HG02884 (cell line): ENCODE measurements around the gene SPACA9.

ENCODE experiments used
- ATAC-seq: cut with Tn5 transposase; IDR thresholded peaks from one replicate; pipeline ENCODE4 v1.9.1; 2021; ENCODE audit warnings: mild to moderate bottlenecking, moderate library complexity; ENCODE audit not compliant: unreplicated experiment

SPACA9 gene

DNA sequence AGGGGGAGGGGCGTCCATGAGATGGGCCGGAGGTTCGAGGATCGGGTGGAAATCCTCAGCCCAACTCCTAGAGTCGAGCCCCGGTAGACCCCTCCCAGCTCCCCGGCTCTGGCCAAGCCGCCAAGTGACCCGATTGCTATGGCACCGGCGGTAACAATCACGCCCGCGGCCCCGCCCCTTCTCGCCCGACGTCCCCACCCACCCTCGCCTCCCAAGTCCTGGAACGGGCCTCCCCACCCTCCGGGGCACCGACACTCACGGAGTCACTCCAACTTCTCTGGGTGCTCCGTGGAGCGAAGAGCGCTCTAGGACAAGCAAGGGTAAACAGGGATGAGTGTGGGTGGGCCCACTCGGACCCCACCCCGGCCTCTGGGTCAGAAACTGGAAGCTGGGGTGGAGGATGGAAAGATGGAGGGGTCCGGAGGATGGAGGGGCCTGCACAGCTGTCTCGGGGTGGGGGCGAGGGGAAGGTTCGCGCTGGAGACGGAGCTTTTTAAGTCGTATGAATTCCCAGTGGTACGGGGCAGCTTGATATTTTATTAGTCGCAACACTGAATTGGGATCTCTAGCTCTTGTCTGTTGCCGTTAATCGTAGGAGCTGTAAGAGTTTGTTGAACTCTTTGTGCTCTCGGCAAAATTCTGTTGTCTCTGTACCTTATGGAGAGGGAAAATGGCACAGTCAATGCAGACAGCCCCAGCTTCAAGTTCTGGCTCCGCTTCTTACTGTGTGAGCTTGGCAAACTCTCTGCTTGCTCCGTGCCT, at the start of gene SPACA9:
Gene SPACA9, plus strand, starts transcription at position 204 of the 762 bp plus-strand sequence. CDS start 5,050 bp downstream, outside the sequence.
- no peak for ATAC-seq

DNA sequence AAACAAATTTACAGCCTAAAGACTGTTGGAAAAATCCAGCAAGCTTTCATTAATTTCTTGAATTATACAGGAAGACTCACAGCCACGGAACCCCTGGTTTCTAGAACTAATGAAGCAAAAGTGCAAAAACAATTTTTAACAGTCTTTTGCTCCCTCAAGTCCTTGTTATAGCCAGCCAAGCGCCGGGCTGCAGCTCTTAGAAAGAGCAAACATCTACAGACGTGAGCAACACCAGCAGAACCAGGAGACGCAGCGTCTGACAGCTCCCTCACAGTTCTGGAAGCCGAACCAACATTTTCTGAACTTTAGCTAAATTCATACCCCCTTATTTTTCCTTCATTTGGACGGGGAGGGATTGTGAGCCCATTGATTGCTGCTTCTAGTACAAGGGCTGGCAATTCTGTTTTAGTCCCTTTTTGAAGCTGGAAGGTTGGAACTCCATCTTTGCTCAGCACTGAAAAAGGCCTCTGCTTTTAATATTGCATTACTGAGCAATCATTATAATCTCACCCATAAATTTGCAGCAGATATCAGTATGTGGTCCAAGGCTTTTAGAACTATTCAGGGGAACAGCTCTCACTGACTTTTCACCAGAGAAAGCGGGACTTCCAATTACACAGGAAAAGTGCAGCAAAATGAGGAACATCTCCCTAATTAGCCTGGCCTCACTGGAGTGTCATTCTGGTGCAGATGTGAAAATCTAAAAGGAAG, 46.4 kb upstream of the SPACA9 start:
- no peak for ATAC-seq

DNA sequence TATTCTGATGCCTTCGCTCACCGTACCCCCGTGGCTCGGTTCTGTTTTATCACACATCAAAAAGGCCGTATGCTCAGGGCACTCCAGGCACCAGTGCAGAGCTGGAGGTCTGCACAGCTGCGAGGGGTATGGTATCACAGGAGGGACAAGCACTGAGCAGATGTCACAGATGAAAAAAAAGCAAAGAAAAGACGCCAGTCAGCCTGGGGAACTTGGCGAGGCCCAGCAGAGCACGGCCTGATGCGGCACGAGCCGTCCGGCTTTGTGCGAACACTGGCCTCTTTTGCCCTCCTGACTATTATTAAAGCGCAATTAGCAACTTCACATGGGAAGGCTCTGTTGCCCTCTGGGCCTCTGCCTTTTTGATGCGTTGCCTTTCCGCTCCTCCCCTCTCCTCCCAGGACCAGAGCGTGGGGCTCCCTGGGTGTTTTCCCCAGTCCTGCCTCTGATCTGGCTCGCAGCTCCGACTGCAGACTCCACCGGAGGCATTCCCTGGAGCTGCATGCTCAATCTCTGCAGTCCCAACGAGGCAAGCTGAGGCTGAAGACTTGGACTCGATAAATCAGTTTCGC, 45.1 kb upstream of the SPACA9 start:
- ATAC-seq = no peak

DNA sequence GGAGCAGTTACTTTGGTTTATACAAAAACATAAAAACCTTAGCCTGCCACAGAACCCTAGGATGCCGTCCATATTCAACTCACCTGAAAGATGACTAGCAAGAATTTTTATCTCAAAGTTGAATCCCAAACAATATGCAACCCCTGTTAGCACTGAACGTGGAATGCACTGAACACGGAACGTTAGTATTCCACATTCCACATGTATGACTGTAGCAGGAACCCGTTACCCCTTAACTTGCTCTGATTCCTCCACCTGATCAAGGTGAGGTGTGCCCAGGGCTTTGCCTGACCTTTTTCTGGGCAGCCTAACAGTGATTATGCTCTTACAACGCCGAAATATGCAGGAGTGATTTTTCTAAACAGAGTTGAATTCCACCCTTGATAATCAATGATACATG, 44.4 kb upstream of the SPACA9 start:
- no peak for ATAC-seq

DNA sequence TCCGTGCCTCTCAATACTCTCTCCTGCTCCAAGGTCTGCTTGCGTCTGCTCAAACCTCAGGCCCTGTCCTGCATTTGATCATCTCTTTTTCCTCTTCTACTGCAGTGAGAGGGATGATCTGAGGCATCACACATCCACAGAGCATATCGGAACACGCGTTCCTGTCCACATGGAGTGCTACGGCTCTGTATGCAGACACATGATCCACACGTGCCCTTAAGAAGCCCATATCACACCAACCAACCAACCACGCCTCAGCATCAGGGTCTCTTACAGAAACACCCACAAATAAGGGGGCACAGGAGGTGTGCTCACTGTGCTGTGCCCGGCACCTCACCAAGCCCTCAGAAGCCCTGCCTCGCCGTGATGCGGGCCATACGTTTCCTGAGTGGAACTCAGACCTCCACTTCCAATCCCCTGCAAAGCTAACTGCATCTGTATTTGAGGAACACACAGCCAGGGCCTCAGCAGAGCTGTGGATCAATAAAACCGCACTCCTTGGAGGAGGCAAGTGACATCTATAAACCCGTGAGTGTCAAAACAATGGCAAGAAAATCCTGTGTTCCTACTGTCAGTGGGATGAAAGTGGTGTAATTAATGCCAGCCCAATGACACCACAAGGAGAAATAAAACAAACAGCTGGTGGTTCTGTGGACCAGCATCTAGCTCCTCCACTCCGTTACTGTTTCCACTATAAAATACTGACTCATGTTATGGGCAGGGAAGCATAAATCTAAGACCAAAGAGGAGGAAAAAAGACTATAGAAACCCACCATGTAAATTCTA, 41.0 kb upstream of the SPACA9 start:
- no peak for ATAC-seq

DNA sequence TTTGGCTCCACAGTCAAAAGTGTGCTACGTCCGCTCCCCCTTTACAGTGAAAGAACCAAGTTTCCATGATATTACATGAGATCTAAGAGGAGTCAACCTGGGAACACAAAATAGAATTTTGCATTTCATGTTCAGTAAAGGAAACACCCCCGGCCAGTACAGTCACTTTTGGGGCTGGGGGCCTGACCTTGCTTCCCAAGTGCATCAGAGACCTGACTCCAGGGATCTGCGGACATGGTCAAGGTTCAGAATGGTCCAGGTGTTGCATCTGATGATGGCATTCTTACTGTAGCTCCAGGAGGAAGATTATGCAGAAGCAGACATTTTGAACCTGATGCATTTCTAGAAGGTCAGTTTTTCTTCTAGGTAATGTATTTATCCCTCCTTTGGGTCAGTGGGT, 40.4 kb upstream of the SPACA9 start:
- ATAC-seq = no peak

DNA sequence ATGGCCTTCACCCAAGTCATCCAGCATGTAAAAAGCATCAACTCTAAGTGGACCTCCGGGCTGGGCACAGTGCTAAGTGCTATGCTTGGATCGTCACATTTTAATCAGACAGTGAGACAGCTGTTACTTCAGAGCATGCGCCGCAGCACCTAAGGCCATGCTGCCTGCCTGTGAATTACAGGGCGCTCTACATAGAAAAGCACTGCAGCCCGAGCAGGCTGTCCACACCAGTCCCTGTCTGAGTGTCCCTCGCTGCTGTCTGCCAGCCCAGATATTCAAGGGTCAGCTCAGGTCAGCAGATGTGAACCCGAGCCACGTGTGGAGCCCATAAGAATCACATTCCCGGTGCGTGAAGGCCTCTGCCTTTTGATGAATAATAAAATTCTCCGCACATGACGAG, 37.7 kb upstream of the SPACA9 start:
- no peak for ATAC-seq

DNA sequence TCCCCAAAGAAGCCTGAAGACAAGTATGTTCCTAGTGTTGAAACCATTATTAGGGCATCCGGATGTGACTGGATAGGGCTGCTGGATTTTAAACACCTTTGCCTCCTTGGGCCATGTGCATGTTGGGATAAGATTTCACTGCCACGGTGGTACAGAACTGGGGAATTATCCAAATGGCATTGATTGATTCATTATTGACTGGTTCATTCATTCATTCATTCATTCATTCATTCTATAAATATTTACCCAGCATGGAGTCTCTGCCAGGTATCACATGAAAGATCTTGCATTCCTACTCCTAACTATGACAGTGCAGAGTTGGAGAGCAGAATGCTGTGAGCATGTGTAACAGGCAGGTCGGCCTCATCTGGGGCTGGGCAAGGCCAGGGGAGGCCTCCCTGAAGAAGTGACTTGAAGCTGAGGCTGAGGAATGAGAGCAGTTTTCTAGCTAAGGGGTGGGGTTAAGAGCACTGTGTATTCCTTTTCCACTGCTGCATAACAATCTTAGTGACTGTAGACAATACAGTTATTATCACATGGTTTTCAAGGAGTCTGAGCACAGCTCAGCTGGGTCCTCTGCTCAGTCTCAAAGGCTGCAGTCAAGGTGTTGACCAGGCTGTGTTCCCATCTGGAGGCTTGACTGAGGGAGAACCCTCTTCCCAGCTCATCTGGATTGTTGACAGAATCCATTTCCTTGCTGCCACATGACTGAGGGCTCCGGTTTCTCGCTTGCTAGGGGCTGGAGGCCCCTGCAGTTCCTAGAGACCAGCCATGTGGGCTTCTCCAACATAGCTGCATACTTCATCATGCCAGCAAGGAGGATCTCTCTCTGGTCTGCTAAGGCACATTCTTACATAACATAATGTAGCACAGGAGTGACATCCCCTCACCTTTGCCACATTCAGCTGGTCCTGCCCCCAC, 36.3 kb upstream of the SPACA9 start:
- no peak for ATAC-seq

DNA sequence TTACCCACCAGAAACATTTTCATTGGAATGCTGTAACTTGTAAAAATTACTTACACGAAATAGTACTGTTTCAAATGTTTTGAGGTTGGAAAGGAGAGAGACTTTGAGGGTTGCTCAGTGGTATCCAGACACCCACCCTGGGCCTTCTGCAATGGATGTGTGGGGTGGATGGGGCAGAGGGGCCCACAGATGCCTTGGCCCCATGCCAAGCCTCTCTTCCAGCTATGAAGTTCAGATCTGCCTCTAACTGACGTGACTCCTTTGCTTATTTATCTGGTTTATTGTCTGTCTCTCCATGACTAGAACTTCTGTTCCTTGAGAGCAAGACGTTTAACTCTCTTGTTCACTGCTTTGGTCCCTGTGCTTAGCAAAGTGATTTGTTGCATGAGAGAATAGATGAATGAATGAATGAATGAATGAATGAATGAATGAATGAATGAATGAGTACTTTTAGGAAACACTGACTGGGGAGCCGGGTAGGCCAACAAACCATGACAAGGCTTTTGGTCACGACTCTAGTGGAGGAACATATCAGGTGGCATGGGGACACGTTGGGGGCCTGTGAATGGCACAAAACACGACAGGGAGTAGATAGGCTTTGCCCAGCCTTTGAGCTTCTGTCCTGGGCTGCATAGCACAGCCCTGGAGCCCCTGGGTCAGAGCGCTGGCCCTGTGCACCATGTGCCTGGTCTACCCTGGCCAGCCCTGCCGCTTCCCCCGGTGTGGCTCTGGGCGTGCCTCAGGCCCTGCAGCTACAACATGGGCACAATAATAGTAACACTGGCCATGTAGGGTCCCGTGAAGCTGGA, 32.4 kb upstream of the SPACA9 start:
- ATAC-seq = no peak

DNA sequence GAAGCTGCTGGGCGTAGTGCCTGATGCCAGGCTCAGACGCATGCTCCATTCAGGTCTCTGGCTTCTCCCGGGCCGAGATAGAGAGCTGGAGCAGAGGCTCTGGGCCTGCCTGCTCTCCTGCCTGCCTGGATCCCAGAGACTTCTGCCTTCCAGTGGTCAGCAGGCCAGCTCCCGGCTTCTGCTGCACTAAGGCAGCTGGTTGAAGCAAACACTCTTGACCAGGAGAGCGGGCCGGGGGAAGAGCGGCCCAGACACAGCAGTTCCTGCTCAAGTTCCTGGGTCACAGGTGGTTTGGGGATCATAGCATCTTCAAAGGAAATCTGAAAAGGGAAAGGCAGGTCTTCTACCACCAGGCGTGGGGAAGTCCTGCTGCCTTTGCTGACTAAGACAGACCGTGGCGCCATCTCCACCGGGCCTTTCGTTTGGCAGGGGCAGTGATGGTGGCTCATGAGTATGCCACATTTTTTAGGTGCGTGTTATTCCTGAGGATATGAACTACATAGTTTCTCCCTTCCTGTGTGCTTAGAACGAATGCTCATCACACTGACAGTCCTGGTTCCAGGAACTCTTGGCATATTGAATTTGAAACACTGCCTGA, 31.7 kb upstream of the SPACA9 start:
- ATAC-seq = no peak

DNA sequence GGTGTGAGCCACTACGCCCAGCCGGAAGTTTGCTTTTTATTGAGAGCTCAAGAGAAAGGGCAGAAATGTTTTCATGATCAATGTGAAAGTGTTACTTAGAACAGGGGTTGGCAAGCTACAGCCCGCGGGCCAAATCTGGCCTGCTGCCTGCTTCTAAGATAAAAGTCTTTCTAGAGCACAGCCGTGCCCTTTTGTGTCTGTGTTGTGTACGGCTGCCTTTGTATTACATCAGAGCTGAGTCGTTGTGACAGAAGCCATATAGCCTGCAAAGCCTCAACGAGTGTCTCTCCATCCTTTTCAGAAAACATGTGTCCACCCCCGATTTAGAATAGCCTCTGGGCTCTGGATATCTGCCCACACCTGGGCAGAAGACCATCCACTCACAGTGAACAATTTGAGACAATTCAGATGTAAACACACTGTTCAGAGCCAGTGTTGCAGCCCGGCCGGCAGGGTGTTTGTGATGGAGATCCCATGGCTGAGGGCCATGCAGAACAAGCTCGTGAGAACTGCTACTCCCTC, 29.5 kb upstream of the SPACA9 start:
- ATAC-seq = no peak

DNA sequence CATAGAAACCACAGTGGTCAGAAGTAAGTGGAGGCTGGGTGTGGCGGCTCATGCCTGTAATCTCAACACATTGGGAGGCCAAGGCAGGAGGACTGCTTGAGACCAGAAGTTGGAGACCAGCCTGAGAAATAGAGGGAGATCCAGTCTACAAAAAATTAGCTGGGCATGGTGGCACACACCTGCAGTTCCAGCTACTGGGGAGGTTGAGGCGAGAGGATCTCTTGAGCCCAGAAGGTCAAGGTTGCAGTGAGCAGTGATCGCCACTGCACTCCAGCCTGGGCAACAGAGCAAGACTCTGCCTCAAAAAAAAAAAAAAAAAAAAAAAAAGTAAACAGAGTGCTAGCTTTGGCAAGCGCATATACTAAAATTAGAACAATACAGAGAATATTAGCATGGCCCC, 25.2 kb upstream of the SPACA9 start:
- no peak for ATAC-seq

DNA sequence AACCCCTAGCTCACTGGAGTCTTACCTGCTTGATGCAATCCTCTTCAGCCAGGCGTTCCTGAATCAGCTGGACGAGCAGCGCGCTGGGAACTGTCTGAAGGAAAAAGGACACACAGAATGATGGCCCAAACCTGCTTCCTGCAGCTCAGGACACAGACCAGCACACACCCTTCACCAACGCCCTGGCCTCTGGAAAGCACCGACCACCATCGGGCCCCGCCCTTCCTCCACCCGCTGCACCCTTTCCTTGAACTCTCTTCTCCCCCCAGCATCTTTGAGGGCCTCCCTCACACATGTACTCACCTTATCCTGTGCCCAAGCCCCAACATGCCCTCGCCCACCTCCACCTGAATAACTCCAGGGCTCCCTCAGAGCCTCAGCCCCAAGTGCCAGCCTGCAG, 23.9 kb upstream of the SPACA9 start:
- ATAC-seq = no peak

DNA sequence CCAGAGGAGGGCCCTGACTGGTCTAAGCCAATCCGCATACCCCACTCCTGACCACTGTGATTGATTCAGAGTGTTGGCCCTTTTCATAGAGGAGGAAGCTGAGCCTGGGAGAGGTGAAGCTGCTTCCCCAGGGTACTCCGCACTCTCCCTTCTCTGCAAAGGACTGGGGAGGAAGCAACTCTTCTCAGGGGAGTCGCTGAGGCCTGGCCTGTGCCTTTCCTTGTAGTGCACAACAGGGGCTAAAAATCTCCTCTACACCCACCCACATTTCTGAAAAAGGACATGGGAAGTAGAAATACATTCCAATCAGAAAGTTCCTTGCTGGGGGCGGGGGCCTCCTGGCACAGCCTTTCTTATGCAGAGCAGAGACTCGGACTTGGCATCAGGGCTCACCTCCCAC, 22.8 kb upstream of the SPACA9 start:
- no peak for ATAC-seq

DNA sequence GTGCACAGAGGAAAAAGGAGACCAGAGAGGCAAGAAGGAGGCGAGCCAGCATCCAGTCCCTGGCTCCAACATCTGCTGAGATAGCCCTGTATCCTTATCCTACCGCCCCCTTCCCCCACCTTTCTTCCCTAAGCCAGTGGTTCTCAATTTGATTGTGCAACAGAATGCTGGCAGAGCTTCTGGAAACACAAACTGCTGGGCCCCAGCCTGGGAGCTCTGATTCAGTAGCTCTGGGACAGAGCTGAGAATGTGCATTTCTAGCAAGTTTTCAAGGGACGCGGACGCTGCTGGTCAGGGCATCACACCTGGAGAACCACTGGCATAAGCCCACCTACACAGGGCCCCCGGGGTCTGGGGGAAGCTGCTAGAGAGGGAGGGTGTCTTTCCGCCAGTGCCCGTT, 21.7 kb upstream of the SPACA9 start:
- no peak for ATAC-seq

DNA sequence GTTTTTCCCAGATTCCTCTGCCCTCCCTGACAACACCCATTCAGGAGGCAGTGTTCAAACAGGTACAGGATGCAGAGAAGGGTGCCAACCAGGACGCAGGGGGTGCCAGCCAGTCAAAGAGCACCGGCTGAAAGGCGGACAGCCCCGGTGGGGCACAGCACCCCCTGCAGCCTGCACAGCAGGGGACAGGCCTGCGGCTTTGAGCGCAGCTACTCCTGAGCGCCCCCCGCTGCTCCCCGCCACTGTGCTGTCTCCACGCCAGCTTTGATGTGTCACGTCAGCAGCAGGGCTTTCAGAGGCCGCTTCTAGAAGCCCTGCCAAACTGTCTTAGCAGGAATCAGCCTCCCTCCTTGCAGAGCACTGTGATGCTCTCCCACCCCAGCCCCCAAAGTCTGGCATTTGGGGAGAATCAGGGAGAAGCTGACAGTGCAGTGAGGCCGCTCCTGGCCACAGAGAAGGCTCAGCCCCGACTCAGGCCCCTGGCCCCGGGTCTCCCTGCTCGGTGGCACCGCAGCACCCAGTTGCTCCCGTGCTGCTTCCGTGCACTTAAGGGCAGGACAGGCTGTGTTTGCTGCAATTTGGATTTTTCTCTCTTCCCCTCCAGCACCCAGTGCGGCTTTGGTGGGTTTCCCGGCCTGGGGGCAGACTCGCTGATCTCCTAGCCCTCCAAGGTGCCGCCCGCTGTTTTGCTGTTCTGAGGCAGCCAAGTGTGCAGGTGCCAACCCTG, 20.9 kb upstream of the SPACA9 start:
- ATAC-seq = no peak

DNA sequence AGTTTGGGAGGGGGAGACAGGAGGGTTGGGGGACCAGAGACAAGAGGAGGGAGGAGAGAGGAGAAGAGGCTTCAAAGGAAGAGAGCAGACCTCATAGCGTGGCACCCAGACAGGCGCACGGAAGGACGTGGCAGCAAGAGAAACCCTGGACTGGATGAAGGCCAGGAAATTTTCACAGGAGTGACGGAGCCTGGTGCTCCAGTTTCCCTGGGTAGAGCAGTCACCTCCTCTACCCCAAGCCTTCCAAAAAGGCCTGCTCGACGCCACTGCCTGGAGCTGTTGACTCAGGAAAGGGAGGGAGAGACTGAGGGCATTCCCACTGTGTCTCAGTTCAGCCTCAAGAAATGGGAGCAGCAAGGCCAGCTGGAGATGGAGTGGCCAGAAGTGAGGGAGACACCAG, 19.9 kb upstream of the SPACA9 start:
- no peak for ATAC-seq

DNA sequence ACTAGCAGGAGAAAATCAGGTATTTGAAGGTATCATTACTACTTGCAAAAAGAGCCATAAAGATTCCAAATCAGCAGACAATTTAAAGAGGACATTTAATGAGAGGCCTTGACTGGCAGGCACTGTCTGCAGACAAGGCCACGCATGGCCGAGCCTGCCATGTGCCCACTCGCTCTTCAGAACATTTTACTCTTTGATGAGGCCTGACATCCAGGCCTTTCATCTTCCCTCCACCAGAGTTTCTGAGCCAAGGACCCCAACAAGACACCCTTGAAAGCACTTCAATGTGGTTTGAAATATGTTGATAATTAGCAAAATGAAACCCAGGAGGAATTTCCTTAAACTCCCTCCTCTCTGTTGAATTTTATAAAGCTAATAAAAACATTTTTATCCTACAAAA, 17.0 kb upstream of the SPACA9 start:
- ATAC-seq = no peak
